Measurements from ENCODE around the gene FRS2.
A peak's percentile ranks its signal among the peaks of the same experiment; 100 is the strongest.

Gene FRS2

DNA sequence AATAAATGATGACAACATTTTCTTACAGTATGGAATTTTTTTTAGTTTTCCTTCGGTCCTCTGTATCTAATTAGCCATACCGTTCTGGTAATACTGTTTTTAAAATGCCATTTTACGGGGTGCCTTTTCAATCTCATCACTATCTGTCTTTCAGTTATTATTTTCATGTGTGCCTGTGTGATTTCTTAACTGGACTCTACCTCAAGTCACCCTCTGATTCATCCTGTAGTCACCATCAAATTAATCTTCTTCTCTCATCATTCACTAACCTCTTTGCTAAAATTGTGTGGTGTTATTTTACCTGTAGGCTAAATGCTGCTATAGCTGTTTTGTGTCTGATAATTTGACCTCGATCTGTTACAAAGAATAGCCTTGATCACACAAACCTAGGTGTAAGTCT lies 99.0 kb downstream of the FRS2 start:
- TF ChIP-seq, protein P1, sequence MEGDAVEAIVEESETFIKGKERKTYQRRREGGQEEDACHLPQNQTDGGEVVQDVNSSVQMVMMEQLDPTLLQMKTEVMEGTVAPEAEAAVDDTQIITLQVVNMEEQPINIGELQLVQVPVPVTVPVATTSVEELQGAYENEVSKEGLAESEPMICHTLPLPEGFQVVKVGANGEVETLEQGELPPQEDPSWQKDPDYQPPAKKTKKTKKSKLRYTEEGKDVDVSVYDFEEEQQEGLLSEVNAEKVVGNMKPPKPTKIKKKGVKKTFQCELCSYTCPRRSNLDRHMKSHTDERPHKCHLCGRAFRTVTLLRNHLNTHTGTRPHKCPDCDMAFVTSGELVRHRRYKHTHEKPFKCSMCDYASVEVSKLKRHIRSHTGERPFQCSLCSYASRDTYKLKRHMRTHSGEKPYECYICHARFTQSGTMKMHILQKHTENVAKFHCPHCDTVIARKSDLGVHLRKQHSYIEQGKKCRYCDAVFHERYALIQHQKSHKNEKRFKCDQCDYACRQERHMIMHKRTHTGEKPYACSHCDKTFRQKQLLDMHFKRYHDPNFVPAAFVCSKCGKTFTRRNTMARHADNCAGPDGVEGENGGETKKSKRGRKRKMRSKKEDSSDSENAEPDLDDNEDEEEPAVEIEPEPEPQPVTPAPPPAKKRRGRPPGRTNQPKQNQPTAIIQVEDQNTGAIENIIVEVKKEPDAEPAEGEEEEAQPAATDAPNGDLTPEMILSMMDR (IDR thresholded peaks at IDR 0.05; ENCODE audit: low read depth, low read length, missing control alignments), result no peak
- DNase-seq (ENCODE audit: extremely low read depth, low read depth), result no peak
- no peak overlapping the region for H3K4me3 ChIP-seq (replicated peaks; ENCODE audit: low read depth, low read length)

DNA sequence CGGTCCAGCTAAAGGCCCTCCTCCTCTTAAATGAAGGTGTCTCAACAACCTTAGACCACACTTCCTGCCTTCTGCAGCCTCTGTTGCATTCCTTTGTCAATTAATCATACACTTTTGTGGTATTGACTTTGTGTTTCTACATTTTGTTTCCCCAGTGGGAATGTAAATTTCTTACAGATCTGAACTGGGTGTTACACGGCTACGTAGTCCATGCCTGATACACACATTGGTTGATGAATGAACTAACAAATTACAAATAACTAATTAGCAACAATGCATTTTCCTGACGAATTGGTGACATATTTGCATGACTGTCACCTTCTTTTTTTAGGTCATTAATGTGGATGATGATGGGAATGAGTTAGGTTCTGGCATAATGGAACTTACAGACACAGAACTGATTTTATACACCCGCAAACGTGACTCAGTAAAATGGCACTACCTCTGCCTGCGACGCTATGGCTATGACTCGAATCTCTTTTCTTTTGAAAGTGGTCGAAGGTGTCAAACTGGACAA lies 99.9 kb downstream of the FRS2 start:
- H3K4me3 ChIP-seq (replicated peaks; ENCODE audit: low read depth, low read length), result 0 out of 2 replicates have a peak overlapping the region, but pooled peaks have one; percentile 3
- no peak for DNase-seq (ENCODE audit: extremely low read depth, low read depth)
- TF ChIP-seq, protein P1 (IDR thresholded peaks at IDR 0.05; ENCODE audit: low read depth, low read length, missing control alignments), result no peak

DNA sequence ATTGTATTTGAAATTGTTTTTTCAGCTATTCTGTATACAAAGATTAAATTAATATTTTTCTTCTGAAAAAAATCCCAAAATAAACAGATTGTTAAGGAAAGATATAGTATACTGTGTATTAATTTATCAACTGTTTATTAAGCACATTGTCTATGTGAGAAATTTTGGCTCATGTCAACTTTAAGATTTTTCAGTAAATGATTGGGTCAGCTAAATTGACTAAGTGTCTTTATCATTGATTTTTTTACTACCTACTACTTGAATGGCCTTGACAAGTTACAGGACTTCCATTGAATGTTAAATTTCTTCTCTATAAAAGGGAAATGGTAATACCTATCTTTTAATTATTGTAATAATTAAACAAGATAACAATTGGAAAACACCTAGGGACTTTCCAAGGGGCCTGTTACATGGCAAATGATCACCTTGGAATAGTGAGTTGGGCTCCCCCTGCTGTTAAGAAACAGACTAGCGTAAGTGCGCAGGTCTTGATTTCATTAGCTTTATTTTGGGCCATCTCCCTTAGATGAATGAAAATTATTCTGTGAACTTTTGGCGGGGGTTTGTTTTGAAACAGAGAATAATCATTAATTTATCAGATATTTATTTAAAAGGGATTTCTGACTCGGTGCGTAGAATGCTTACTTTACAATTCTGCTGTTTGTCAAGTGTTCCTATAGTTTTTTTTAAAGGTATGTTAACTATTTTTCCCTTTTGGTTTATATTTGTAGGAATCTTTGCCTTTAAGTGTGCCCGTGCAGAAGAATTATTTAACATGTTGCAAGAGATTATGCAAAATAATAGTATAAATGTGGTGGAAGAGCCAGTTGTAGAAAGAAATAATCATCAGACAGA lies 100.6 kb downstream of the FRS2 start:
- 0 out of 2 replicates have a peak overlapping the region, but pooled peaks have one; percentile 3 for H3K4me3 ChIP-seq (replicated peaks; ENCODE audit: low read depth, low read length)
- TF ChIP-seq, protein P1 (IDR thresholded peaks at IDR 0.05; ENCODE audit: low read depth, low read length, missing control alignments), result peak; percentile 77
- DNase-seq (ENCODE audit: extremely low read depth, low read depth), result no peak

DNA sequence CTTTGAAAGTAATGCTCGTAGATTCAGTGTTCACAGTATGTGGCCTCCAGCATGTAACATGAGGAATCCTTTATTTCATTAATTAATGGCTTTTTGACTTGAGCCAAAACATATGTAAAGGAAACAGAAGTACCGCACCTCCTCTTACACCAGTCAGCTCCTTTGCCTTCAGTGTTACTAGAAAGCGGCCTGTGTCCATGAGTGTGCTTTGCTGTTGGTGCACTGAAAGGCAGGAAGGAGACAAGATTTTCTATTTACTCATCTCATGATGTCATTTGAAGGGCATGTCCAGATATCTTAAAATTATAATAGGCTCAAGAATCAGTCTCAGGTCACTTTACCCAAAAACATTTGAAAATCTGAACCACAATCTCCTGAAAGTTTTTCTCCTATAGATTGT lies 105.2 kb downstream of the FRS2 start:
- DNase-seq (ENCODE audit: extremely low read depth, low read depth), result no peak
- TF ChIP-seq, protein P1 (IDR thresholded peaks at IDR 0.05; ENCODE audit: low read depth, low read length, missing control alignments), result no peak

DNA sequence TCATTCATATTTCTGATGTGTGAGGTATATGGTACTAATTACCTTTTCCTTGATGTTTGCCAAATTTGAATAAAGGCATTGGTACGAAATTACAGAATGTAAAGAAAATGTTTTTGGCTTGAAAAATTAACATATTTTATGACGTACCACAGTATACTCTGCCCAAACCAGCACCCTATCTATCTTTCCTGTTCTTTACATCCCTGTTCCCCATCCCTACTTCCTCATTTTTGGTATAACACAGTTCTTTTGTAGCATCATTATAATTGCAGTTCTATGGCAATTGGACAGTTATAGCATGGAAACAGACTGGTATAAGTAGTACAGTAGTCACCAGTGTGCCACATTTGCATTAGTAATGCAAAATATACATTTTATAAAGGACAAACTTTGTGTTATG lies 108.1 kb downstream of the FRS2 start:
- no peak for DNase-seq (ENCODE audit: extremely low read depth, low read depth)
- TF ChIP-seq, protein P1 (IDR thresholded peaks at IDR 0.05; ENCODE audit: low read depth, low read length, missing control alignments), result no peak

More for the DNA sequence above, 105.2 kb downstream of the FRS2 start:
- no peak overlapping the region for H3K4me3 ChIP-seq (replicated peaks; ENCODE audit: low read depth, low read length)

DNA sequence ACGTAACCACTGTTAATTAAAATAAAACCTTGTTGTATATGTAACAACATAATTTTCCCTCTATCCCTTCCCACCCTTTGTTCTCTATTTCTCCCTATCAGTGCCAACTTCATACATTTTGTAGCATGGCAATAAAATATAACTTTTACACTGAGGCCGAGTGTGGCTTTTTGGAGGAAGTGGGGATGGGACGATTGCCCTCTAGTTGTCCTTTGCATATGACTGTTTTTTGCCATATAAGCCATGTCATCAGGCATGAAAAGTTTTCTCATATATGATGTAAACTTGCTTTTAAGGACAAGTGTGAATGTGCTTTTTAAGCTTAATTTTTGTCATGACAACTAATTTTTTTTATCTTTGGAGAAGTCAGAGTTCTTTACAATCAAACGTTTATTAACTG lies 108.8 kb downstream of the FRS2 start:
- TF ChIP-seq, protein P1 (IDR thresholded peaks at IDR 0.05; ENCODE audit: low read depth, low read length, missing control alignments), result no peak
- no peak for DNase-seq (ENCODE audit: extremely low read depth, low read depth)
- H3K4me3 ChIP-seq (replicated peaks; ENCODE audit: low read depth, low read length), result no peak overlapping the region

More for the DNA sequence above, 108.1 kb downstream of the FRS2 start:
- no peak overlapping the region for H3K4me3 ChIP-seq (replicated peaks; ENCODE audit: low read depth, low read length)

Data from HFF-Myc (cell line).